Measurements from ENCODE around the gene NCAM1.

NCAM1 gene

GRCh38 chr11:113314389-113315301 lies 353.4 kb downstream of the NCAM1 start, which contains the start of gene TTC12:
Gene TTC12, plus strand, starts transcription at chr11:113314583. Its CDS starts 1,675 bp downstream, at chr11:113316258.
- intact Hi-C loops (cut with DNase I) = loop anchor here (2.0 kb wide), 1 partner anchor 458 kb away; the partner anchor contains the start of gene ZW10
- peak; percentile 81 to 99 (median 92) for DNase-seq

GRCh38 chr11:113315811-113316210 lies 354.6 kb downstream of the NCAM1 start:
- intact Hi-C loops (cut with DNase I) = loop anchor here (2.0 kb wide), 1 partner anchor 457 kb away; the partner anchor contains the start of gene ZW10
- DNase-seq = no peak

GRCh38 chr11:113316256-113316655 lies 355.0 kb downstream of the NCAM1 start:
- intact Hi-C loops (cut with DNase I) = no loop called here
- DNase-seq = no peak

GRCh38 chr11:113317339-113317738 lies 356.1 kb downstream of the NCAM1 start:
- intact Hi-C loops (cut with DNase I) = no loop called here
- no peak for DNase-seq

- intact Hi-C loops (cut with DNase I) = no loop called here
- no peak for DNase-seq
Observed at GRCh38 chr11:113319085-113319484, 357.9 kb downstream of the NCAM1 start.

GRCh38 chr11:113322158-113322557 lies 360.9 kb downstream of the NCAM1 start:
- no peak for DNase-seq
- intact Hi-C loops (cut with DNase I) = no loop called here

GRCh38 chr11:113324250-113324649 lies 363.0 kb downstream of the NCAM1 start:
- no peak for DNase-seq
- intact Hi-C loops (cut with DNase I) = no loop called here
